ENCODE results near the gene ENKUR.

DNA sequence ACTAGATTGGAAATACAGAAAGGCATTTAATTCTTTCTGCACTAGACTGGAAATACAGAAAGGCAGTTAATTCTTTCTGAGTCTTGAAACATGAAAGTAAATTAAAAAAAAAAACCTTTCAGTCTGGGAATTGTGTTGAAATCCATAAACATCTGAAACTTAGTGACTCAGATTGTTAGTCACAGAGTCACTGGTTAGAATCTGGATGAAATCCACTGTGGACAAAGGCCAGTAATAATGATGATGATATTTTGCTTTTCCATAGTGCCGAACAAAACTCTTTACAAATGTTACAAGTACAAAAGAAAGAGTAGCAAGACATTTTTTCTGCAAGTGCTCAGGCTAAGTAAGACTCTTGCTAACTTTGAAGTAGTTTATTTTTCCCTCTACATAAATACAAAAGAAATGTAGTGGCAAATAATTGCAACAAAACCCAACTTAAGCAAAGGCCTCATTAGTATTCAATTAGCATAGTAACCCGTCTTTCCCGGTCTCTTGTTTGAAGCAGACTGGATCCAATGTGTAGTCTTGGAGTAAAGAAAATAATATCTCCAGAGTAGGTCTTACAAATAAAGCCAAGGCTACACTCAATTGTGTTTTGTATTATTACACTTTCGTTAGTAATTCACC lies 57.8 kb downstream of the ENKUR start:
- TF ChIP-seq, protein P1, sequence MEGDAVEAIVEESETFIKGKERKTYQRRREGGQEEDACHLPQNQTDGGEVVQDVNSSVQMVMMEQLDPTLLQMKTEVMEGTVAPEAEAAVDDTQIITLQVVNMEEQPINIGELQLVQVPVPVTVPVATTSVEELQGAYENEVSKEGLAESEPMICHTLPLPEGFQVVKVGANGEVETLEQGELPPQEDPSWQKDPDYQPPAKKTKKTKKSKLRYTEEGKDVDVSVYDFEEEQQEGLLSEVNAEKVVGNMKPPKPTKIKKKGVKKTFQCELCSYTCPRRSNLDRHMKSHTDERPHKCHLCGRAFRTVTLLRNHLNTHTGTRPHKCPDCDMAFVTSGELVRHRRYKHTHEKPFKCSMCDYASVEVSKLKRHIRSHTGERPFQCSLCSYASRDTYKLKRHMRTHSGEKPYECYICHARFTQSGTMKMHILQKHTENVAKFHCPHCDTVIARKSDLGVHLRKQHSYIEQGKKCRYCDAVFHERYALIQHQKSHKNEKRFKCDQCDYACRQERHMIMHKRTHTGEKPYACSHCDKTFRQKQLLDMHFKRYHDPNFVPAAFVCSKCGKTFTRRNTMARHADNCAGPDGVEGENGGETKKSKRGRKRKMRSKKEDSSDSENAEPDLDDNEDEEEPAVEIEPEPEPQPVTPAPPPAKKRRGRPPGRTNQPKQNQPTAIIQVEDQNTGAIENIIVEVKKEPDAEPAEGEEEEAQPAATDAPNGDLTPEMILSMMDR (conservative IDR thresholded peaks at IDR 0.05; ENCODE audit: low read depth, low read length) = no peak
- no peak for TF ChIP-seq EZH2 (IDR thresholded peaks at IDR 0.05; ENCODE audit: borderline replicate concordance, low read depth, low read length, poor library complexity, severe bottlenecking)

Data from A673 (cell line).